Breast epithelium (tissue), 4 donors: ENCODE measurements around the gene CRYBA1. TPM values are rescaled to one million over a fixed set of nuclear protein-coding genes. Genes with fewer than 3 reads are reported as not detected.
A peak's percentile ranks its signal among the peaks of the same experiment; 100 is the strongest.

ENCODE experiments used
- DNase-seq, 2 donors: peaks; one replicate each; pipeline ENCODE4 v3.0.0-alpha.2; 2019; ENCODE audit warnings: low spot score in 2 of 2
- H3K27ac ChIP-seq, 2 donors: fragments of 200-600 bp; sonication (generic) in 1 of 2; one replicate each; pipeline ENCODE4 v1.5.1; 2016 to 2019; ENCODE audit warnings: mild to moderate bottlenecking in 1 of 2
- H3K27me3 ChIP-seq, 2 donors: fragments of 200-600 bp; sonication (generic) in 1 of 2; one replicate each; pipeline versions ENCODE4 v1.5.1 to v1.6.0; 2017 to 2019; ENCODE audit warnings: control low read depth in 1 of 2, mild to moderate bottlenecking in 1 of 2
- H3K36me3 ChIP-seq: fragments of 200-600 bp; one replicate; pipeline ENCODE4 v1.5.1; 2019
- H3K4me1 ChIP-seq, 2 donors: fragments of 200-600 bp; sonication (generic); one replicate each; pipeline ENCODE4 v1.5.1; 2016 to 2019; ENCODE audit warnings: control low read depth in 1 of 2
- H3K4me3 ChIP-seq, 3 donors: fragments of 200-600 bp; sonication (generic); 1 replicate in 2 of 3; 2 replicates in 1 of 3; pipeline ENCODE4 v1.5.1; 2016 to 2019; ENCODE audit warnings: mild to moderate bottlenecking in 3 of 3, moderate library complexity in 2 of 3
- H3K9me3 ChIP-seq, 2 donors: fragments of 200-600 bp; sonication (generic) in 1 of 2; one replicate each; pipeline ENCODE4 v1.5.1; 2016 to 2019; ENCODE audit warnings: control low read depth in 1 of 2
- CTCF ChIP-seq, 3 donors: fragments of 450-650 bp; IDR thresholded peaks; one replicate each; pipeline ENCODE4 v1.5.1; 2016 to 2017; ENCODE audit warnings: antibody characterized with exemption in 3 of 3, mild to moderate bottlenecking in 3 of 3, moderate library complexity in 3 of 3
- POLR2A ChIP-seq: fragments of 450-650 bp; IDR thresholded peaks from one replicate; pipeline ENCODE4 v1.6.1; 2016; ENCODE audit warnings: antibody characterized with exemption, mild to moderate bottlenecking, moderate library complexity
- POLR2AphosphoS5 ChIP-seq, 3 donors: sonication (generic); formaldehyde crosslinking; IDR thresholded peaks; one replicate each; pipeline ENCODE4 v1.6.1; 2017; ENCODE audit warnings: antibody characterized with exemption in 3 of 3
- intact Hi-C: fragments of 100-400 bp; cut with DNase I; formaldehyde crosslinking; loops from one replicate; pipeline ENCODE4 v1.15.1; 2023; ENCODE audit warnings: low total_unique reads
- total RNA-seq, 3 donors: library from RNA; depleted of rRNA; stranded (reverse); fragments of >200 nt; gene quantifications; one replicate each; pipeline ENCODE4 v1.1.0, GENCODE V29; 2016

Gene CRYBA1
- total RNA-seq, 3 donors from 2014 or later, result not detected

- H3K4me3 ChIP-seq, result no peak overlapping the region
- no peak for DNase-seq
- TF ChIP-seq POLR2A (no peak), POLR2AphosphoS5 (IDR thresholded peaks at IDR 0.05) (no peak), CTCF (IDR thresholded peaks at IDR 0.05) (no peak)
- H3K9me3 ChIP-seq, result no peaks in the 10 kb centered on the region
- intact Hi-C loops, result no loop called here
- H3K27ac ChIP-seq, result no peak overlapping the region
- no peaks in the 10 kb centered on the region for H3K4me1 ChIP-seq
- H3K36me3 ChIP-seq, result no peaks in the 10 kb centered on the region
- no peaks in the 10 kb centered on the region for H3K27me3 ChIP-seq
These were observed 37.6 kb upstream of the CRYBA1 start for GRCh38 chr17:29209073-29209472.

GRCh38 chr17:29210879-29211278, 35.8 kb upstream of the CRYBA1 start:
- intact Hi-C loops, result no loop called here
- Histone ChIP-seq H3K36me3 (no peaks in the 10 kb centered on the region), H3K4me1 (no peaks in the 10 kb centered on the region), H3K27me3 (no peaks in the 10 kb centered on the region), H3K9me3 (no peaks in the 10 kb centered on the region), H3K27ac (no peak overlapping the region), H3K4me3 (no peak overlapping the region)
- DNase-seq, result no peak
- TF ChIP-seq CTCF (IDR thresholded peaks at IDR 0.05), result no peak
- TF ChIP-seq POLR2AphosphoS5 (IDR thresholded peaks at IDR 0.05), result no peak
- TF ChIP-seq POLR2A, result no peak

- no peak for TF ChIP-seq CTCF (IDR thresholded peaks at IDR 0.05)
- intact Hi-C loops, result no loop called here
- no peaks in the 10 kb centered on the region for H3K27me3 ChIP-seq
- H3K4me3 ChIP-seq, result no peak overlapping the region
- peak overlapping the region in 1 of 2 donors; percentile 35 for H3K27ac ChIP-seq
- no peaks in the 10 kb centered on the region for H3K36me3 ChIP-seq
- DNase-seq, result no peak
- H3K9me3 ChIP-seq, result no peaks in the 10 kb centered on the region
- no peaks in the 10 kb centered on the region for H3K4me1 ChIP-seq
These were observed 34.5 kb upstream of the CRYBA1 start for GRCh38 chr17:29212094-29212631.

GRCh38 chr17:29212681-29213121, 34.0 kb upstream of the CRYBA1 start:
- peak in 1 of 2 donors; percentile 27 for DNase-seq
- peak overlapping the region in 1 of 2 donors; percentile 35 for H3K27ac ChIP-seq
- H3K4me1 ChIP-seq, result no peaks in the 10 kb centered on the region
- H3K36me3 ChIP-seq, result no peaks in the 10 kb centered on the region
- TF ChIP-seq POLR2A, result no peak
- no peak for TF ChIP-seq CTCF (IDR thresholded peaks at IDR 0.05)
- TF ChIP-seq POLR2AphosphoS5 (IDR thresholded peaks at IDR 0.05), result no peak
- H3K9me3 ChIP-seq, result no peaks in the 10 kb centered on the region
- no peak overlapping the region for H3K4me3 ChIP-seq
- intact Hi-C loops, result no loop called here
- no peaks in the 10 kb centered on the region for H3K27me3 ChIP-seq

- no peak for DNase-seq
- H3K27me3 ChIP-seq, result no peaks in the 10 kb centered on the region
- intact Hi-C loops, result no loop called here
- no peak overlapping the region for H3K4me3 ChIP-seq
- H3K9me3 ChIP-seq, result no peaks in the 10 kb centered on the region
- no peaks in the 10 kb centered on the region for H3K36me3 ChIP-seq
- no peaks in the 10 kb centered on the region for H3K4me1 ChIP-seq
- H3K27ac ChIP-seq, result no peak overlapping the region
- no peak for TF ChIP-seq CTCF (IDR thresholded peaks at IDR 0.05)
- no peak for TF ChIP-seq POLR2AphosphoS5 (IDR thresholded peaks at IDR 0.05)
- TF ChIP-seq POLR2A, result no peak
These were observed 32.2 kb upstream of the CRYBA1 start for GRCh38 chr17:29214215-29215146.
